SK-MEL-5 (cell line): ENCODE results near the gene CAVIN4. TPM values are rescaled to one million over a fixed set of nuclear protein-coding genes. Genes with fewer than 3 reads are reported as not detected.
A peak's percentile ranks its signal among the peaks of the same experiment; 100 is the strongest.

Experiments
- DNase-seq: peaks from one replicate; pipeline ENCODE4 v3.0.0-alpha.2; 2016; ENCODE audit warnings: low read depth, low spot score
- in situ Hi-C: cut with HindIII; loops from 2 replicates; pipeline ENCODE4 v1.10.0; 2016; ENCODE audit warnings: low sequenced_read_pairs, high pct_unique_total_duplicates, low pct_unique_long_range_greater_than_20kb
- total RNA-seq: library from RNA; depleted of rRNA; stranded (reverse); fragments of >200 nt; shearing (Covaris generic); gene quantifications from 2 replicates; pipeline ENCODE4 v1.2.3, GENCODE V29; 2014

Gene CAVIN4
- total RNA-seq, 1 experiment from 2014 or later, result 0.69 TPM

- in situ Hi-C loops, result loop anchor here (25.0 kb wide), 1 partner anchor 521 kb away; no protein-coding TSS in a partner anchor
- no peak for DNase-seq
Observed at GRCh38 chr9:100583014-100583802, 5.3 kb downstream of the CAVIN4 start.

GRCh38 chr9:100584951-100585350 is 7.1 kb downstream of the CAVIN4 start:
- in situ Hi-C loops, result loop anchor here (25.0 kb wide), 1 partner anchor 523 kb away; no protein-coding TSS in a partner anchor
- no peak for DNase-seq

- in situ Hi-C loops, result loop anchor here (25.0 kb wide), 1 partner anchor 524 kb away; no protein-coding TSS in a partner anchor
- no peak for DNase-seq
Observed at GRCh38 chr9:100586093-100586492, 8.2 kb downstream of the CAVIN4 start.

- in situ Hi-C loops, result loop anchor here (25.0 kb wide), 1 partner anchor 525 kb away; no protein-coding TSS in a partner anchor
- DNase-seq, result no peak
Observed at GRCh38 chr9:100587375-100587774, 9.5 kb downstream of the CAVIN4 start.

- in situ Hi-C loops, result loop anchor here (25.0 kb wide), 1 partner anchor 527 kb away; no protein-coding TSS in a partner anchor
- DNase-seq, result no peak
Observed at GRCh38 chr9:100589582-100589981, 11.7 kb downstream of the CAVIN4 start.

- in situ Hi-C loops, result loop anchor here (25.0 kb wide), 1 partner anchor 528 kb away; no protein-coding TSS in a partner anchor
- DNase-seq, result no peak
Observed at GRCh38 chr9:100590481-100590880, 12.6 kb downstream of the CAVIN4 start.

- in situ Hi-C loops, result loop anchor here (25.0 kb wide), 1 partner anchor 529 kb away; no protein-coding TSS in a partner anchor
Observed at GRCh38 chr9:100591139-100591538, 13.3 kb downstream of the CAVIN4 start.

GRCh38 chr9:100591639-100592412 is 13.9 kb downstream of the CAVIN4 start:
- no peak for DNase-seq

More at GRCh38 chr9:100591139-100591538, 13.3 kb downstream of the CAVIN4 start:
- DNase-seq, result no peak

GRCh38 chr9:100595391-100596199 is 17.7 kb downstream of the CAVIN4 start:
- in situ Hi-C loops, result loop anchor here (25.0 kb wide), 1 partner anchor 533 kb away; no protein-coding TSS in a partner anchor
- DNase-seq, result peak; percentile 80

More at GRCh38 chr9:100591639-100592412, 13.9 kb downstream of the CAVIN4 start:
- in situ Hi-C loops, result loop anchor here (25.0 kb wide), 1 partner anchor 530 kb away; no protein-coding TSS in a partner anchor

GRCh38 chr9:100597236-100597635 is 19.4 kb downstream of the CAVIN4 start:
- in situ Hi-C loops, result loop anchor here (25.0 kb wide), 1 partner anchor 535 kb away; no protein-coding TSS in a partner anchor
- DNase-seq, result no peak

GRCh38 chr9:100598641-100599145 is 20.8 kb downstream of the CAVIN4 start:
- in situ Hi-C loops, result loop anchor here (25.0 kb wide), 1 partner anchor 536 kb away; no protein-coding TSS in a partner anchor

GRCh38 chr9:100600521-100601079 is 22.7 kb downstream of the CAVIN4 start:
- in situ Hi-C loops, result no loop called here
- DNase-seq, result no peak

More at GRCh38 chr9:100598641-100599145, 20.8 kb downstream of the CAVIN4 start:
- DNase-seq, result peak; percentile 80

GRCh38 chr9:100601216-100601615 is 23.3 kb downstream of the CAVIN4 start:
- DNase-seq, result peak; percentile 84

GRCh38 chr9:100602342-100602801 is 24.5 kb downstream of the CAVIN4 start:
- DNase-seq, result peak; percentile 80
- in situ Hi-C loops, result no loop called here

More at GRCh38 chr9:100601216-100601615, 23.3 kb downstream of the CAVIN4 start:
- in situ Hi-C loops, result no loop called here

GRCh38 chr9:100605405-100605804 is 27.5 kb downstream of the CAVIN4 start:
- in situ Hi-C loops, result no loop called here
- no peak for DNase-seq

GRCh38 chr9:100619194-100619593 is 41.3 kb downstream of the CAVIN4 start:
- DNase-seq, result no peak
- in situ Hi-C loops, result no loop called here
